22Rv1 (cell line): Measurements from ENCODE around the gene ALS2CL.
"Not testable (repeated sequence)": the region's sequence is repeated elsewhere in the genome, so short reads cannot be mapped to it uniquely, and the experiment has no call there.

ENCODE experiments used
- H3K27ac ChIP-seq: fragments of 450-650 bp; 2 replicates; pipeline ENCODE4 v1.5.1; 2017
- CTCF ChIP-seq: fragments of 450-650 bp; IDR thresholded peaks from 2 replicates; pipeline ENCODE4 v1.5.1; 2017; ENCODE audit warnings: mild to moderate bottlenecking
- ZFX ChIP-seq: fragments of 450-650 bp; IDR thresholded peaks from 2 replicates; pipeline ENCODE4 v1.6.1; 2017; ENCODE audit warnings: antibody characterized with exemption, borderline replicate concordance

Gene ALS2CL

GRCh38 chr3:46705751-46706552 is 12.5 kb upstream of the ALS2CL start:
- H3K27ac ChIP-seq: no peak overlapping the region
- no peak for TF ChIP-seq ZFX
- TF ChIP-seq CTCF: no peak

- no peak overlapping the region for H3K27ac ChIP-seq
- peak; percentile 91 for TF ChIP-seq CTCF
- no peak for TF ChIP-seq ZFX
Observed at GRCh38 chr3:46705022-46705530, 11.6 kb upstream of the ALS2CL start.

- not testable (repeated sequence) for H3K27ac ChIP-seq
Observed at GRCh38 chr3:46704346-46704745, 10.9 kb upstream of the ALS2CL start.

- TF ChIP-seq CTCF: no peak
- no peak for TF ChIP-seq ZFX
- no peak overlapping the region for H3K27ac ChIP-seq
Observed at GRCh38 chr3:46703013-46703520, 9.6 kb upstream of the ALS2CL start.

GRCh38 chr3:46702246-46703012 is 8.9 kb upstream of the ALS2CL start:
- TF ChIP-seq ZFX (no peak), CTCF (no peak)
- no peak overlapping the region for H3K27ac ChIP-seq

- TF ChIP-seq CTCF (no peak), ZFX (no peak)
- no peak within 1 kb of the TSS for H3K27ac ChIP-seq
Observed at GRCh38 chr3:46701181-46701939, 7.9 kb upstream of the ALS2CL start, which contains the start of gene TMIE. TSS of gene TMIE (plus strand) at chr3:46701392. CDS start at chr3:46701488, 96 bp downstream.

- H3K27ac ChIP-seq: no peak overlapping the region
- TF ChIP-seq ZFX: no peak
Observed at GRCh38 chr3:46700772-46701171, 7.3 kb upstream of the ALS2CL start.
